GM18909 (cell line): Measurements from ENCODE around the gene ZNF248.
"Not testable (repeated sequence)": the region's sequence is repeated elsewhere in the genome, so short reads cannot be mapped to it uniquely, and the experiment has no call there.

Source experiments
- ATAC-seq: cut with Tn5 transposase; IDR thresholded peaks from one replicate; pipeline ENCODE4 v1.9.1; 2021; ENCODE audit warnings: mild to moderate bottlenecking; ENCODE audit not compliant: unreplicated experiment, poor library complexity

Gene ZNF248

GRCh38 chr10:37754538-37755323, 102.7 kb downstream of the ZNF248 start:
- ATAC-seq, result peak; percentile 74

- no peak for ATAC-seq
Observed at GRCh38 chr10:37752334-37752875, 105.0 kb downstream of the ZNF248 start.

GRCh38 chr10:37748170-37748569, 109.2 kb downstream of the ZNF248 start:
- ATAC-seq, result no peak

GRCh38 chr10:37747081-37747480, 110.3 kb downstream of the ZNF248 start:
- no peak for ATAC-seq

- no peak for ATAC-seq
Observed at GRCh38 chr10:37741831-37742230, 115.6 kb downstream of the ZNF248 start.

GRCh38 chr10:37739181-37739580, 118.2 kb downstream of the ZNF248 start:
- ATAC-seq, result no peak

- ATAC-seq, result not testable (repeated sequence)
Observed at GRCh38 chr10:37738241-37738640, 119.2 kb downstream of the ZNF248 start.

- ATAC-seq, result no peak
Observed at GRCh38 chr10:37737336-37737735, 120.1 kb downstream of the ZNF248 start.

GRCh38 chr10:37736120-37736519, 121.3 kb downstream of the ZNF248 start:
- no peak for ATAC-seq

- no peak for ATAC-seq
Observed at GRCh38 chr10:37734971-37735370, 122.4 kb downstream of the ZNF248 start.
